Measurements from ENCODE around the gene PRKG1. TPM values are rescaled to one million over a fixed set of nuclear protein-coding genes. Genes with fewer than 3 reads are reported as not detected.

The PRKG1 gene
- total and polyA plus RNA-seq, 2 of the 8 experiments (the other 6 are each of a cell fraction or from before 2014, with no cell fraction given) = 4.2 to 15.2 TPM

- Histone ChIP-seq H3K23me2 (ENCODE audit: low read depth, low read length) (no peaks in the 10 kb centered on the region), H3K4me3 (ENCODE audit: extremely low read depth in 1 of 4, insufficient read depth in 2 of 4, low read depth in 3 of 4, low read length in 4 of 4) (no peak overlapping the region), H2BK5ac (ENCODE audit: low read depth, low read length) (no peak overlapping the region), H3K36me3 (ENCODE audit: control insufficient read depth in 2 of 4, insufficient read depth in 4 of 4, low read length in 3 of 4) (no peaks in the 10 kb centered on the region), H3K14ac (ENCODE audit: insufficient read length) (no peak overlapping the region), H3K9me3 (ENCODE audit: insufficient read depth in 2 of 2, low read depth in 1 of 2, low read length in 1 of 2) (no peaks in the 10 kb centered on the region), H3K18ac (ENCODE audit: extremely low read depth, low read length) (no peak overlapping the region), H3K23ac (ENCODE audit: insufficient read length) (no peak overlapping the region), H4K91ac (replicated peaks; ENCODE audit: insufficient read length, low read length) (no peak overlapping the region), H2BK15ac (ENCODE audit: low read length) (no peak overlapping the region), H2BK120ac (replicated peaks; ENCODE audit: low read depth, low read length) (no peak overlapping the region), H3K4ac (replicated peaks; ENCODE audit: insufficient read length, low read depth, low read length) (no peak overlapping the region), H3K27ac (ENCODE audit: low read depth, low read length) (no peak overlapping the region), H2BK20ac (ENCODE audit: low read length) (no peak overlapping the region), H2BK12ac (ENCODE audit: low read depth, low read length) (no peak overlapping the region), H2AK5ac (ENCODE audit: low read depth, low read length) (no peak overlapping the region), H4K8ac (ENCODE audit: extremely low read depth, insufficient read depth, low read length) (no peak overlapping the region), H3K79me2 (ENCODE audit: control insufficient read depth in 1 of 2, insufficient read depth in 2 of 2, low read length in 2 of 2) (no peaks in the 10 kb centered on the region), H2AFZ (ENCODE audit: low read length) (no peak overlapping the region), H3K27me3 (replicated peaks in 1 of 4; ENCODE audit: control insufficient read depth in 3 of 4, extremely low read depth in 1 of 4, insufficient read depth in 3 of 4, low read length in 3 of 4) (no peaks in the 10 kb centered on the region), H3K9ac (replicated peaks in 1 of 4; ENCODE audit: extremely low read depth in 1 of 4, low read depth in 3 of 4, low read length in 3 of 4) (no peak overlapping the region), H3K79me1 (ENCODE audit: low read depth, low read length) (no peaks in the 10 kb centered on the region), H3K4me2 (ENCODE audit: insufficient read depth in 1 of 2, low read depth in 2 of 2, low read length in 2 of 2) (no peak overlapping the region), H4K20me1 (replicated peaks in 1 of 2; ENCODE audit: control insufficient read depth in 1 of 2, insufficient read depth in 2 of 2, low read length in 2 of 2) (no peaks in the 10 kb centered on the region), H4K5ac (ENCODE audit: insufficient read length, low read depth, low read length) (no peak overlapping the region), H3K56ac (replicated peaks; ENCODE audit: insufficient read length, low read depth, low read length) (no peak overlapping the region), H3K4me1 (replicated peaks in 1 of 4; ENCODE audit: control insufficient read depth in 3 of 4, insufficient read depth in 4 of 4, low read length in 3 of 4) (no peaks in the 10 kb centered on the region)
- WGBS, 2 experiments (ENCODE audit: extremely low coverage in 1 of 2, insufficient coverage in 1 of 2, insufficient read length in 1 of 2, insufficient replicate concordance in 2 of 2, low coverage in 1 of 2, low lambda C conversion rate in 2 of 2, missing lambda C conversion rate in 1 of 2) = 85% methylated on average over 2 of the region's 2 CpGs; no CpG with 5 or more reads in 1 of the 2 experiments
- ChIA-PET CTCF (ENCODE audit: partially characterized antibody) (no interaction called here), POLR2A (ENCODE audit: partially characterized antibody) (no interaction called here)
- no peak for FAIRE-seq
- no peak for DNase-seq (ENCODE audit: low read depth in 1 of 2, low spot score in 2 of 2)
- TF ChIP-seq CREB1 (IDR thresholded peaks at IDR 0.05) = no peak
- no peak for TF ChIP-seq TCF12 (IDR thresholded peaks at IDR 0.05; ENCODE audit: low read depth, low read length)
- no peak for TF ChIP-seq SIN3A (conservative IDR thresholded peaks at IDR 0.05 in 1 of 2, IDR thresholded peaks at IDR 0.05 in 1 of 2; ENCODE audit: low read depth in 1 of 2, low read length in 2 of 2)
- TF ChIP-seq GABPA (IDR thresholded peaks at IDR 0.05; ENCODE audit: borderline replicate concordance, insufficient read depth, low read length) = no peak
- no peak for TF ChIP-seq TBP (IDR thresholded peaks at IDR 0.05; ENCODE audit: low read depth, low read length)
- no peak for TF ChIP-seq SRF (IDR thresholded peaks at IDR 0.05; ENCODE audit: low read depth, low read length)
- TF ChIP-seq SP2 (IDR thresholded peaks at IDR 0.05; ENCODE audit: low read length) = no peak
- no peak for TF ChIP-seq RFX5 (IDR thresholded peaks at IDR 0.05; ENCODE audit: borderline replicate concordance, low read depth, low read length)
- no peak for TF ChIP-seq POU5F1 (IDR thresholded peaks at IDR 0.05; ENCODE audit: low read depth, low read length)
- TF ChIP-seq RXRA (IDR thresholded peaks at IDR 0.05; ENCODE audit: insufficient read depth, low read depth, low read length) = no peak
- TF ChIP-seq HDAC6 (IDR thresholded peaks at IDR 0.05; ENCODE audit: low read depth, low read length) = no peak
- TF ChIP-seq BRCA1 (IDR thresholded peaks at IDR 0.05; ENCODE audit: low read depth, low read length) = no peak
- no peak for TF ChIP-seq RAD21 (IDR thresholded peaks at IDR 0.05 in 1 of 2, conservative IDR thresholded peaks at IDR 0.05 in 1 of 2; ENCODE audit: low read depth in 2 of 2, low read length in 2 of 2)
- no peak for TF ChIP-seq RBBP5 (IDR thresholded peaks at IDR 0.05; ENCODE audit: borderline replicate concordance, low read depth, low read length)
- TF ChIP-seq ASH2L (IDR thresholded peaks at IDR 0.05; ENCODE audit: low read length) = no peak
- TF ChIP-seq SIRT6 (IDR thresholded peaks at IDR 0.05; ENCODE audit: low read length) = no peak
Measured at GRCh38 chr10:51313251-51313650, 239.0 kb downstream of the PRKG1 start.

Measured in H1 (cell line).